ENCODE measurements around the gene ZNF516. TPM values are rescaled to one million over a fixed set of nuclear protein-coding genes. Genes with fewer than 3 reads are reported as not detected.

The ZNF516 gene
- polyA plus RNA-seq, 3 donors: 5.0 to 41.9 (median 8.6) TPM

DNA sequence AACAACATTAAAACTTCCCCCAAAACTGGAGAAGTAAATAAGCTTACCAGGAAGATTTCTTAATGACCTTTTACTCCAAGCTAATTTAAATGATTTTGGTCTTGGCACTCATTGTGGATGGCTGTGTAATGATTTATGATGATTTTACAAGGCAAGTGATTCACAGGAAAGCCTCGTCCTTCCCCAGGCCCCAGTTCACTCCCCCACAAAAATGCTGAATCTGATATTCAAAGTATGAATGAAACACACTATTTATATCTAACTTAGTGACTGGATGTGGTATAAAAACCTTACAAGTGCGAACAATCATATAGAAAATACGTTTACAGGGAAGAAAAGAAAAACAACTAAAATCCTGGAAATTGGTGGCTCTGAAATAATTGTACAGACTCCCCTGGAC lies 49.8 kb downstream of the ZNF516 start:
- Mint-ChIP-seq H3K27me3 (ENCODE audit: low read depth in 3 of 3) (peaks cover 0 to 2% (median 0%) of the 10 kb centered on the region in 3 donors), H3K4me3 (no peak overlapping the region), H3K9me3 (peaks cover 0 to 5% (median 1%) of the 10 kb centered on the region in 7 donors), H3K36me3 (peaks cover 32 to 69% of the 10 kb centered on the region in 2 donors), H3K27ac (peak overlapping the region in 6 of 7 donors; percentile 0 to 88 (median 50)), H3K4me1 (peaks cover 55% of the 10 kb centered on the region)
- peak overlapping the region; percentile 34 to 90 for H3K27ac ChIP-seq (ENCODE audit: low read depth in 1 of 2, low read length in 2 of 2)
- intact Hi-C loops (cut with micrococcal nuclease): loop anchor here in 1 of 2 donors (5.0 kb wide), 1 partner anchor 42 kb away; no protein-coding TSS in a partner anchor
- peaks cover 46 to 54% of the 10 kb centered on the region in 2 donors for H3K4me1 ChIP-seq (ENCODE audit: control insufficient read depth in 1 of 2, insufficient read depth in 2 of 2, low read length in 2 of 2)
- no peak for DNase-seq
- no peak overlapping the region for H2AFZ ChIP-seq (ENCODE audit: insufficient read depth, low read depth, low read length, poor library complexity, severe bottlenecking)
- no peaks in the 10 kb centered on the region for H3K9me3 ChIP-seq (replicated peaks in 1 of 2; ENCODE audit: control insufficient read depth in 1 of 2, insufficient read depth in 1 of 2, low read length in 2 of 2)
- TF ChIP-seq, protein P1, sequence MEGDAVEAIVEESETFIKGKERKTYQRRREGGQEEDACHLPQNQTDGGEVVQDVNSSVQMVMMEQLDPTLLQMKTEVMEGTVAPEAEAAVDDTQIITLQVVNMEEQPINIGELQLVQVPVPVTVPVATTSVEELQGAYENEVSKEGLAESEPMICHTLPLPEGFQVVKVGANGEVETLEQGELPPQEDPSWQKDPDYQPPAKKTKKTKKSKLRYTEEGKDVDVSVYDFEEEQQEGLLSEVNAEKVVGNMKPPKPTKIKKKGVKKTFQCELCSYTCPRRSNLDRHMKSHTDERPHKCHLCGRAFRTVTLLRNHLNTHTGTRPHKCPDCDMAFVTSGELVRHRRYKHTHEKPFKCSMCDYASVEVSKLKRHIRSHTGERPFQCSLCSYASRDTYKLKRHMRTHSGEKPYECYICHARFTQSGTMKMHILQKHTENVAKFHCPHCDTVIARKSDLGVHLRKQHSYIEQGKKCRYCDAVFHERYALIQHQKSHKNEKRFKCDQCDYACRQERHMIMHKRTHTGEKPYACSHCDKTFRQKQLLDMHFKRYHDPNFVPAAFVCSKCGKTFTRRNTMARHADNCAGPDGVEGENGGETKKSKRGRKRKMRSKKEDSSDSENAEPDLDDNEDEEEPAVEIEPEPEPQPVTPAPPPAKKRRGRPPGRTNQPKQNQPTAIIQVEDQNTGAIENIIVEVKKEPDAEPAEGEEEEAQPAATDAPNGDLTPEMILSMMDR (IDR thresholded peaks at IDR 0.05): no peak
- peaks cover 97% of the 10 kb centered on the region for H4K20me1 ChIP-seq (ENCODE audit: insufficient read depth, low read length)
- no CpG with 5 or more reads among the region's 3 CpGs for WGBS (ENCODE audit: insufficient coverage)
- no peaks in the 10 kb centered on the region for H3K27me3 ChIP-seq (ENCODE audit: control insufficient read depth in 2 of 2, insufficient read depth in 2 of 2, low read length in 2 of 2)
- no peak overlapping the region for H3K4me2 ChIP-seq (replicated peaks; ENCODE audit: extremely low read depth, low read length, poor library complexity, severe bottlenecking)
- peaks cover 99% of the 10 kb centered on the region for H3K79me2 ChIP-seq (ENCODE audit: insufficient read depth, low read length)
- H3K4me3 ChIP-seq (replicated peaks in 1 of 3; ENCODE audit: low read depth in 2 of 3, low read length in 3 of 3): no peak overlapping the region
- H3K9ac ChIP-seq (ENCODE audit: insufficient read depth, low read length, poor library complexity, severe bottlenecking): no peak overlapping the region
- peaks cover 32 to 48% of the 10 kb centered on the region in 2 donors for H3K36me3 ChIP-seq (replicated peaks in 1 of 2; ENCODE audit: control insufficient read depth in 1 of 2, insufficient read depth in 2 of 2, low read length in 2 of 2)

DNA sequence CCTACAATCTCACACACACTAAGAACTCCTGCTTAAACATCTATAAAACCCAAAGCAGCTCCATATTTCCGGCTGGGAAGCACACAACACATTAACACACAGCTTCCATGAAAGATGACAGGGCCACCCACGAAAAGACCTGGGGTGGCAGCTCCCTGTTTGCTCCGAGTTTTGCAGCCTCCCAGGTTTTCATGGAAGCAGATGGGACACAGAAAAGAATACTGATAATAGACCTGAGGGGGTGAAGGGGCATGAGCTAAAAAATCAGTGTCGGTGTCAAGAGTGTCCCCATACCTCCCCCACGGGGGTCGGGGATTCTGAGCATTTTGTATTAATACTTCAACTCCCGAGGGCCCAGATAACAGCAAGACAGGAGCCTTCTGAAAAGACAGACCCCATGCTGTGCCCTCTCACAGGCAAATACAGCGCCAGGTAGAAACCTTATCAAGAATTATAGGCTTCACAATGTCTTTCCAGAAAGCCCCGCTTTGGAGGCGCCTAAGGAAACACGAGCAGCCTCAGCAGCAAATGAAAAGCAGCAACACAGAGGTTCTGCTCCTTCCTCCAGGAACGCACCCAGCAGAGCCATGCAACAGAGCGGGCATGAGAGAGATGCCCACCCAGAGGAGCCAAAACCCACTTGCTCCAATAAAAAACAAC lies 50.5 kb downstream of the ZNF516 start:
- DNase-seq: no peak
- H2AFZ ChIP-seq (ENCODE audit: insufficient read depth, low read depth, low read length, poor library complexity, severe bottlenecking): no peak overlapping the region
- H3K27ac Mint-ChIP-seq: peak overlapping the region in 5 of 7 donors; percentile 0 to 88 (median 73)
- peaks cover 99% of the 10 kb centered on the region for H4K20me1 ChIP-seq (ENCODE audit: insufficient read depth, low read length)
- peaks cover 99% of the 10 kb centered on the region for H3K79me2 ChIP-seq (ENCODE audit: insufficient read depth, low read length)
- H3K4me3 ChIP-seq (replicated peaks in 1 of 3; ENCODE audit: low read depth in 2 of 3, low read length in 3 of 3): no peak overlapping the region
- no peak overlapping the region for H3K9ac ChIP-seq (ENCODE audit: insufficient read depth, low read length, poor library complexity, severe bottlenecking)
- peaks cover 40 to 47% of the 10 kb centered on the region in 2 donors for H3K4me1 ChIP-seq (ENCODE audit: control insufficient read depth in 1 of 2, insufficient read depth in 2 of 2, low read length in 2 of 2)
- H3K27ac ChIP-seq (ENCODE audit: low read depth in 1 of 2, low read length in 2 of 2): peak overlapping the region in 1 of 2 donors; percentile 90
- no peak overlapping the region for H3K4me3 Mint-ChIP-seq
- peaks cover 38 to 76% of the 10 kb centered on the region in 2 donors for H3K36me3 Mint-ChIP-seq
- TF ChIP-seq, protein P1 (IDR thresholded peaks at IDR 0.05): no peak
- intact Hi-C loops (cut with micrococcal nuclease): loop anchor here in 1 of 2 donors (5.0 kb wide), 1 partner anchor 43 kb away; no protein-coding TSS in a partner anchor
- peaks cover 0 to 5% (median 1%) of the 10 kb centered on the region in 7 donors for H3K9me3 Mint-ChIP-seq
- H3K27me3 ChIP-seq (ENCODE audit: control insufficient read depth in 2 of 2, insufficient read depth in 2 of 2, low read length in 2 of 2): no peaks in the 10 kb centered on the region
- peaks cover 52% of the 10 kb centered on the region for H3K4me1 Mint-ChIP-seq
- H3K36me3 ChIP-seq (replicated peaks in 1 of 2; ENCODE audit: control insufficient read depth in 1 of 2, insufficient read depth in 2 of 2, low read length in 2 of 2): peaks cover 36 to 55% of the 10 kb centered on the region in 2 donors
- H3K9me3 ChIP-seq (replicated peaks in 1 of 2; ENCODE audit: control insufficient read depth in 1 of 2, insufficient read depth in 1 of 2, low read length in 2 of 2): no peaks in the 10 kb centered on the region
- WGBS (ENCODE audit: insufficient coverage): 95% methylated on average over 10 of the region's 13 CpGs
- H3K27me3 Mint-ChIP-seq (ENCODE audit: low read depth in 3 of 3): peaks cover 0 to 2% (median 0%) of the 10 kb centered on the region in 3 donors
- H3K4me2 ChIP-seq (replicated peaks; ENCODE audit: extremely low read depth, low read length, poor library complexity, severe bottlenecking): no peak overlapping the region
